ENCODE measurements around the gene UGT3A2. TPM values are rescaled to one million over a fixed set of nuclear protein-coding genes. Genes with fewer than 3 reads are reported as not detected.

UGT3A2 gene
- total RNA-seq, 1 experiment from 2014 or later = 0.10 TPM

DNA sequence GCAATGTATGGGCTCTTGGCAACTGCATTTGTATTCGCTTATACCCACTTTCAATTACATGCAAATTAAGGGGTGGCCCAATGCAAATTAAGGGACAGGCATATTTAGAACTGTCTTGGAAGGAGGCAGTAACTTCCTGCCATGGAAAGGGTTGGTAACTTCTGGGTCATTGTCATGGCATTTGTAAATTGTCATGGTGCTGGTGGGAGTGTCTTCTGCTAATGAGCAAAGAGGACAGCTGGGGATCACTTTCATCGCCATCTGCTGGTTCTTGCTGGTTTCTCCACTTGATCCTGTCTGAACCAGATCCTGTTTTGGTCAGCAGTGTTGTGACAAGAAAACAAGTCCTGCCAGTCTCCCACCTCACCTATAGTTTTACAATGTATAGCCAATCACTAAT is 23.3 kb upstream of the UGT3A2 start:
- BruUV-seq (replicated peaks) = no TSS peak
- no peak for TF ChIP-seq SIN3A (IDR thresholded peaks at IDR 0.05; ENCODE audit: borderline replicate concordance, insufficient read depth, low read depth, low read length)
- TF ChIP-seq, protein P1, sequence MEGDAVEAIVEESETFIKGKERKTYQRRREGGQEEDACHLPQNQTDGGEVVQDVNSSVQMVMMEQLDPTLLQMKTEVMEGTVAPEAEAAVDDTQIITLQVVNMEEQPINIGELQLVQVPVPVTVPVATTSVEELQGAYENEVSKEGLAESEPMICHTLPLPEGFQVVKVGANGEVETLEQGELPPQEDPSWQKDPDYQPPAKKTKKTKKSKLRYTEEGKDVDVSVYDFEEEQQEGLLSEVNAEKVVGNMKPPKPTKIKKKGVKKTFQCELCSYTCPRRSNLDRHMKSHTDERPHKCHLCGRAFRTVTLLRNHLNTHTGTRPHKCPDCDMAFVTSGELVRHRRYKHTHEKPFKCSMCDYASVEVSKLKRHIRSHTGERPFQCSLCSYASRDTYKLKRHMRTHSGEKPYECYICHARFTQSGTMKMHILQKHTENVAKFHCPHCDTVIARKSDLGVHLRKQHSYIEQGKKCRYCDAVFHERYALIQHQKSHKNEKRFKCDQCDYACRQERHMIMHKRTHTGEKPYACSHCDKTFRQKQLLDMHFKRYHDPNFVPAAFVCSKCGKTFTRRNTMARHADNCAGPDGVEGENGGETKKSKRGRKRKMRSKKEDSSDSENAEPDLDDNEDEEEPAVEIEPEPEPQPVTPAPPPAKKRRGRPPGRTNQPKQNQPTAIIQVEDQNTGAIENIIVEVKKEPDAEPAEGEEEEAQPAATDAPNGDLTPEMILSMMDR (IDR thresholded peaks at IDR 0.05) = peak; percentile 55
- TF ChIP-seq POLR2AphosphoS5 (IDR thresholded peaks at IDR 0.05; ENCODE audit: low read depth, low read length) = no peak
- TF ChIP-seq TCF7L2 (IDR thresholded peaks at IDR 0.05; ENCODE audit: low read depth, low read length) = no peak
- no peak for TF ChIP-seq REST (IDR thresholded peaks at IDR 0.05; ENCODE audit: insufficient read depth in 1 of 2, low read depth in 2 of 2, low read length in 1 of 2)
- intact Hi-C loops (cut with micrococcal nuclease; ENCODE audit: unreplicated experiment) (no loop called here), in situ Hi-C loops (cut with HindIII; ENCODE audit: low pct_unique_long_range_greater_than_20kb, low sequenced_read_pairs) (no loop called here)
- 0 out of 2 replicates have a peak, but pooled peaks cover 2% of the 10 kb centered on the region for H3K27me3 ChIP-seq (ENCODE audit: control insufficient read depth, insufficient read depth, low read length)
- H3K4me3 ChIP-seq (ENCODE audit: low read depth in 2 of 2, low read length in 2 of 2) = no peak overlapping the region
- H3K4me1 ChIP-seq (ENCODE audit: control insufficient read depth, insufficient read depth, low read length) = no peaks in the 10 kb centered on the region
- DNase-seq (ENCODE audit: low read depth, low spot score) = no peak
- ATAC-seq = no peak
- ChIA-PET POLR2A (interaction anchor here (0.7 kb wide), 1 partner anchor 526 kb away, joined by 4 read pairs; no protein-coding TSS in a partner anchor), CTCF (interaction anchor here (1.6 kb wide), 1 partner anchor 11 kb away, joined by 7 read pairs; no protein-coding TSS in a partner anchor)
- H3K36me3 ChIP-seq (ENCODE audit: control insufficient read depth, insufficient read depth, low read length) = no peaks in the 10 kb centered on the region
- H3K9me3 ChIP-seq (ENCODE audit: control insufficient read depth, insufficient read depth, low read depth, low read length) = no peaks in the 10 kb centered on the region
- no peak overlapping the region for H3K27ac ChIP-seq (ENCODE audit: low read length)

DNA sequence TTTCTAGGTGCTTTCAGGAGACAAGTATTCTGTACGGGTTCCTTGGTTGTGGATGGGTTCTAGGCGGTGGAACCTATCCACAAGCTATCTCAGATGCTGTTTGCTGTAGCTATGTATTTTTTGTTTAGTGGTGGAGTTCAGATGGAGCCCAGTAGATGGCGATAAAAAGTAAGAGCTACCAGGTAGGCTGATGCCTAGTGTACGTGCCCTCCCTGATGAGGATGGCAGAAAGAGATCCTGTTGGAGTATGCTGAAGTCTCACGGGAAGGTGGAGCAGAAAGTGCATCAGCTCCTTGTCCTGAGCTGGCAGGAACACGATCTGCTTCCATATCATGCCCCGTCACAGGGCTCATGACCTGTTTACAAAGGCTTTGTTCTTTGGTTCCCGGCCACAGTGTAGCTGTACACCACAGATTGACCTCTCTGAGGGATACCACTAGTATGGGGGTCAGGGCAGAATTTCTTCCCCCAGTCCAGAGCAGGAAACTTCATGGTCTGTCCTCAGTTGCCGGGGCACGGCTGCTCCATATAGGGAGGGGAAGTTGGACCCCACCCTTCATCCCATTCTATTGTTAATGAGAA is 12.6 kb upstream of the UGT3A2 start:
- intact Hi-C loops (cut with micrococcal nuclease; ENCODE audit: unreplicated experiment) = no loop called here
- H3K36me3 ChIP-seq (ENCODE audit: control insufficient read depth, insufficient read depth, low read length) = no peaks in the 10 kb centered on the region
- no peaks in the 10 kb centered on the region for H3K4me1 ChIP-seq (ENCODE audit: control insufficient read depth, insufficient read depth, low read length)
- H3K4me3 ChIP-seq (ENCODE audit: low read depth in 2 of 2, low read length in 2 of 2) = peak overlapping the region in 1 of 2 experiments; percentile 1; a peak in 1 of 4 replicates
- H3K27ac ChIP-seq (ENCODE audit: low read length) = no peak overlapping the region
- H3K9me3 ChIP-seq (ENCODE audit: control insufficient read depth, insufficient read depth, low read depth, low read length) = no peaks in the 10 kb centered on the region
- H3K27me3 ChIP-seq (ENCODE audit: control insufficient read depth, insufficient read depth, low read length) = no peaks in the 10 kb centered on the region
- DNase-seq (ENCODE audit: low read depth, low spot score) (peak; percentile 53), ATAC-seq (peak; percentile 98)
- no TSS peak for BruUV-seq (replicated peaks)
- no peak for TF ChIP-seq POLR2AphosphoS5 (IDR thresholded peaks at IDR 0.05; ENCODE audit: low read depth, low read length)
- TF ChIP-seq, protein P1 (IDR thresholded peaks at IDR 0.05) = peak; percentile 85
- in situ Hi-C loops (cut with HindIII; ENCODE audit: low pct_unique_long_range_greater_than_20kb, low sequenced_read_pairs) = no loop called here
- CTCF ChIA-PET = interaction anchor here (0.9 to 1.6 kb wide), 12 partner anchors 11 to 616 kb away, joined by 3 to 10 read pairs (median 4); partner anchors contain the start of gene UGT3A2
- POLR2A ChIA-PET = no interaction called here

Data from Panc1 (cell line).